Activated T-cell treated with anti-CD3 and anti-CD28 coated beads, Interleukin-2, amount 50 U/mL, for 24 hours (primary cell): ENCODE measurements around the gene SURF4.

Source experiments
- DNase-seq: peaks from one replicate; pipeline ENCODE4 v3.0.0-alpha.2; 2020
- H3K27ac Mint-ChIP-seq: 2 replicates; pipeline ENCODE4 v1.8.0; 2020; ENCODE audit warnings: mild to moderate bottlenecking, mixed read lengths
- H3K27me3 Mint-ChIP-seq: 2 replicates; pipeline ENCODE4 v1.8.0; 2020; ENCODE audit warnings: mixed read lengths
- H3K36me3 Mint-ChIP-seq: 2 replicates; pipeline ENCODE4 v1.8.0; 2020; ENCODE audit warnings: low read depth, mixed read lengths
- H3K4me1 Mint-ChIP-seq: 2 replicates; pipeline ENCODE4 v1.8.0; 2020; ENCODE audit warnings: low read depth, mixed read lengths
- H3K4me3 Mint-ChIP-seq: 2 replicates; pipeline ENCODE4 v1.8.0; 2020; ENCODE audit warnings: mild to moderate bottlenecking, moderate library complexity, mixed read lengths
- H3K9me3 Mint-ChIP-seq: 2 replicates; pipeline ENCODE4 v1.8.0; 2020; ENCODE audit warnings: mixed read lengths

Gene SURF4

GRCh38 chr9:133375724-133376654, at the start of gene SURF4, which contains the start of gene STKLD1:
SURF4 (minus strand) TSS chr9:133376060; CDS start chr9:133375969, 91 bp downstream.
STKLD1 (plus strand) TSS chr9:133376366; CDS start chr9:133376474, 108 bp downstream.
- Mint-ChIP-seq H3K36me3 (peaks cover 41% of the 10 kb centered on the region), H3K27ac (peak within 1 kb of the TSS; percentile 99), H3K4me3 (peak within 1 kb of the TSS; percentile 99), H3K9me3 (no peaks in the 10 kb centered on the region), H3K27me3 (no peaks in the 10 kb centered on the region), H3K4me1 (peaks cover 35% of the 10 kb centered on the region)
- DNase-seq: peak; percentile 99

GRCh38 chr9:133425049-133425632, 49.3 kb upstream of the SURF4 start:
- Mint-ChIP-seq H3K27me3 (peaks cover 35% of the 10 kb centered on the region), H3K27ac (no peak overlapping the region), H3K4me1 (peaks cover 24% of the 10 kb centered on the region), H3K36me3 (no peaks in the 10 kb centered on the region), H3K4me3 (no peak overlapping the region), H3K9me3 (no peaks in the 10 kb centered on the region)
- DNase-seq: no peak

- no peaks in the 10 kb centered on the region for H3K36me3 Mint-ChIP-seq
- no peak overlapping the region for H3K4me3 Mint-ChIP-seq
- peaks cover 33% of the 10 kb centered on the region for H3K27me3 Mint-ChIP-seq
- H3K27ac Mint-ChIP-seq: no peak overlapping the region
- no peaks in the 10 kb centered on the region for H3K9me3 Mint-ChIP-seq
- H3K4me1 Mint-ChIP-seq: peaks cover 27% of the 10 kb centered on the region
- no peak for DNase-seq
These were observed 48.3 kb upstream of the SURF4 start for GRCh38 chr9:133424187-133424586.

GRCh38 chr9:133423216-133423615, 47.4 kb upstream of the SURF4 start:
- no peak for DNase-seq
- no peak overlapping the region for H3K27ac Mint-ChIP-seq
- peaks cover 32% of the 10 kb centered on the region for H3K27me3 Mint-ChIP-seq
- H3K4me1 Mint-ChIP-seq: peaks cover 36% of the 10 kb centered on the region
- no peak overlapping the region for H3K4me3 Mint-ChIP-seq
- no peaks in the 10 kb centered on the region for H3K9me3 Mint-ChIP-seq
- H3K36me3 Mint-ChIP-seq: peaks cover 2% of the 10 kb centered on the region

- H3K36me3 Mint-ChIP-seq: peaks cover 14% of the 10 kb centered on the region
- peak; percentile 52 for DNase-seq
These were observed 46.0 kb upstream of the SURF4 start, which contains the start of gene ADAMTS13 for GRCh38 chr9:133421615-133422542. ADAMTS13 (plus strand) TSS chr9:133422367; CDS start chr9:133422444, 77 bp downstream.

GRCh38 chr9:133420392-133420827, 44.5 kb upstream of the SURF4 start:
- Mint-ChIP-seq H3K27me3 (peaks cover 4% of the 10 kb centered on the region), H3K4me1 (peaks cover 49% of the 10 kb centered on the region)

More at GRCh38 chr9:133421615-133422542, 46.0 kb upstream of the SURF4 start, which contains the start of gene ADAMTS13:
- no peak within 1 kb of the TSS for H3K4me3 Mint-ChIP-seq
- H3K9me3 Mint-ChIP-seq: no peaks in the 10 kb centered on the region
- H3K27ac Mint-ChIP-seq: peak within 1 kb of the TSS; percentile 63
- peaks cover 34% of the 10 kb centered on the region for H3K4me1 Mint-ChIP-seq
- peaks cover 19% of the 10 kb centered on the region for H3K27me3 Mint-ChIP-seq

GRCh38 chr9:133419005-133419404, 43.1 kb upstream of the SURF4 start:
- Mint-ChIP-seq H3K27me3 (no peaks in the 10 kb centered on the region), H3K9me3 (no peaks in the 10 kb centered on the region), H3K27ac (peak overlapping the region; percentile 94), H3K36me3 (peaks cover 43% of the 10 kb centered on the region), H3K4me1 (peaks cover 62% of the 10 kb centered on the region), H3K4me3 (peak overlapping the region; percentile 91)
- DNase-seq: no peak

More at GRCh38 chr9:133420392-133420827, 44.5 kb upstream of the SURF4 start:
- Mint-ChIP-seq H3K4me3 (no peak overlapping the region), H3K27ac (peak overlapping the region; percentile 59), H3K36me3 (peaks cover 29% of the 10 kb centered on the region), H3K9me3 (no peaks in the 10 kb centered on the region)
- no peak for DNase-seq

- no peaks in the 10 kb centered on the region for H3K27me3 Mint-ChIP-seq
- no peaks in the 10 kb centered on the region for H3K9me3 Mint-ChIP-seq
- peak within 1 kb of the TSS; percentile 94 for H3K27ac Mint-ChIP-seq
- H3K4me1 Mint-ChIP-seq: peaks cover 66% of the 10 kb centered on the region
- peak within 1 kb of the TSS; percentile 91 for H3K4me3 Mint-ChIP-seq
- H3K36me3 Mint-ChIP-seq: peaks cover 55% of the 10 kb centered on the region
- peak; percentile 94 for DNase-seq
These were observed 41.9 kb upstream of the SURF4 start, which contains the start of gene REXO4 for GRCh38 chr9:133417541-133418461. REXO4 (minus strand) TSS chr9:133418010; CDS start chr9:133417844, 166 bp downstream.

- H3K27me3 Mint-ChIP-seq: no peaks in the 10 kb centered on the region
- no peaks in the 10 kb centered on the region for H3K9me3 Mint-ChIP-seq
- no peak for DNase-seq
- H3K27ac Mint-ChIP-seq: peak overlapping the region; percentile 94
- peaks cover 78% of the 10 kb centered on the region for H3K36me3 Mint-ChIP-seq
- peak overlapping the region; percentile 91 for H3K4me3 Mint-ChIP-seq
- H3K4me1 Mint-ChIP-seq: peaks cover 46% of the 10 kb centered on the region
These were observed 39.3 kb upstream of the SURF4 start for GRCh38 chr9:133415170-133415569.

- peaks cover 88% of the 10 kb centered on the region for H3K36me3 Mint-ChIP-seq
- no peaks in the 10 kb centered on the region for H3K27me3 Mint-ChIP-seq
- H3K4me3 Mint-ChIP-seq: no peak overlapping the region
- peaks cover 18% of the 10 kb centered on the region for H3K4me1 Mint-ChIP-seq
- H3K27ac Mint-ChIP-seq: no peak overlapping the region
- DNase-seq: no peak
- no peaks in the 10 kb centered on the region for H3K9me3 Mint-ChIP-seq
These were observed 32.2 kb upstream of the SURF4 start for GRCh38 chr9:133408042-133408441.

GRCh38 chr9:133406480-133407307, 30.8 kb upstream of the SURF4 start:
- no peaks in the 10 kb centered on the region for H3K27me3 Mint-ChIP-seq
- H3K4me3 Mint-ChIP-seq: no peak overlapping the region
- H3K9me3 Mint-ChIP-seq: no peaks in the 10 kb centered on the region
- H3K36me3 Mint-ChIP-seq: peaks cover 79% of the 10 kb centered on the region
- peak; percentile 87 for DNase-seq
- H3K27ac Mint-ChIP-seq: peak overlapping the region; percentile 92
- peaks cover 18% of the 10 kb centered on the region for H3K4me1 Mint-ChIP-seq
